Prostate gland (tissue), 2 donors: ENCODE results near the gene CIRBP. TPM values are rescaled to one million over a fixed set of nuclear protein-coding genes. Genes with fewer than 3 reads are reported as not detected.
A peak's percentile ranks its signal among the peaks of the same experiment; 100 is the strongest.

Source experiments
- DNase-seq: peaks from one replicate; pipeline ENCODE4 v3.0.0-alpha.2; 2019; ENCODE audit warnings: low spot score
- H3K27ac ChIP-seq, 2 donors: fragments of 200-600 bp; sonication (generic); 2 replicates each; pipeline ENCODE4 v1.5.1; 2017 to 2019
- H3K27me3 ChIP-seq: fragments of 200-600 bp; sonication (generic); replicated peaks from 2 replicates; pipeline ENCODE4 v1.5.1; 2019; ENCODE audit not compliant: insufficient read depth
- H3K36me3 ChIP-seq, 2 donors: fragments of 200-600 bp; sonication (generic); 1 replicate in 1 of 2; 2 replicates in 1 of 2; pipeline versions ENCODE4 v1.5.1 to v1.8.1; 2017 to 2019
- H3K4me1 ChIP-seq: fragments of 200-600 bp; sonication (generic); replicated peaks from 2 replicates; pipeline ENCODE4 v1.5.1; 2019
- H3K4me3 ChIP-seq, 2 donors: fragments of 200-600 bp; sonication (generic); 2 replicates each; pipeline ENCODE4 v1.5.1; 2017 to 2019
- H3K9me3 ChIP-seq: fragments of 200-600 bp; sonication (generic); 2 replicates; pipeline ENCODE4 v1.5.1; 2017
- CTCF ChIP-seq, 4 experiments: fragments of 200-600 bp in 2 of 4; fragments of 450-650 bp in 2 of 4; sonication (generic) in 2 of 4; IDR thresholded peaks; 1 replicate in 3 of 4; 2 replicates in 1 of 4; pipeline ENCODE4 v1.5.1; 2016 to 2019; ENCODE audit warnings: antibody characterized with exemption in 4 of 4, mild to moderate bottlenecking in 2 of 4, moderate library complexity in 2 of 4
- POLR2A ChIP-seq: fragments of 450-650 bp; IDR thresholded peaks from one replicate; pipeline ENCODE4 v1.6.1; 2016; ENCODE audit warnings: antibody characterized with exemption, mild to moderate bottlenecking
- POLR2AphosphoS5 ChIP-seq: sonication (generic); formaldehyde crosslinking; IDR thresholded peaks from one replicate; pipeline ENCODE4 v1.6.1; 2017; ENCODE audit warnings: antibody characterized with exemption
- WGBS: methylation state at CpG from one replicate; pipeline ENCODE4 v1.1.5; 2018; 5-methylcytosine and 5-hydroxymethylcytosine counted together
- intact Hi-C: fragments of 100-400 bp; cut with DNase I; formaldehyde crosslinking; loops from one replicate; pipeline ENCODE4 v1.14.2; 2022
- total RNA-seq, 2 donors: library from RNA; depleted of rRNA; stranded (reverse); fragments of >200 nt; gene quantifications; one replicate each; pipeline ENCODE4 v1.1.0, GENCODE V29; 2016

Gene CIRBP
- total RNA-seq, 2 donors from 2014 or later: 753 to 863 TPM

DNA sequence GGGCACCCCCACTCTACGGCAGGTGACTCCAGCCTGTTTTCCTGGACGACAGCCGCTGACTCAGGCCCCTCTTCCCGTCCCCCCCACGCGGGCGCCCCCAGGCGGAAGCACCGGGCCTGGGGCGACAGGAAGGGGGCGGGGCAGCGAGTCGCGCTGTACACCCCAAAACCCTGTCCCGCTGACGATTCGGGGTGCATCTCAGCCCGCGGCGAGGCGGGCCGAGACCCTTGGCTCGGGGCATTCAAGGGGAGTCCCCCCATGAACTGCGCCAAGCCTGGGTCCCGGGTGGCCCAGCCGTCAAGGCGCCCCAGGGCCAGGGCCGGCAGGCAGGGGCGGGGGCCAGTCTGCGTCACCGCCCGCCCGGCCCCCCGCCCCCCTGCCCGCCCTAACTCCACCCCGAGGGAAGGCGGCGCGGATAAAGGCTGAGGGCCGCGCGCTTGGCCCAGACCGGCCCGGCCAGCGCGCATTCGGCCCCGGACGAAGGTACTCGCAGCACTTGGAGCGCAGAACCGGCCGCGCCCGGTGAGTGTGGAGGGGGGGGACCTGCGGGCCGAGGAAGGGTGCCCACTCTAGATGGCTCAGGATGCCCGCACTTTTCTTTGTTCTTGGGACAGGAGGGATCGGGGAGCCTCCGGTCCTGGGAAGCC lies 20.9 kb upstream of the CIRBP start, which contains the start of gene MIDN:
MIDN (plus strand) TSS at position 445 of the 647 bp plus-strand sequence. CDS start 1,714 bp downstream, outside the sequence.
- peaks cover 40% of the 10 kb centered on the region for H3K4me1 ChIP-seq
- H3K27ac ChIP-seq: peak within 1 kb of the TSS; percentile 100
- intact Hi-C loops: loop anchor here (10.0 kb wide), 1 partner anchor 213 kb away; no protein-coding TSS in a partner anchor
- WGBS: 4% methylated on average over 16 of the region's 60 CpGs
- H3K4me3 ChIP-seq: peak within 1 kb of the TSS; percentile 87 to 95
- no peaks in the 10 kb centered on the region for H3K27me3 ChIP-seq
- no peaks in the 10 kb centered on the region for H3K36me3 ChIP-seq
- peak in 1 of 4 experiments; percentile 40 for TF ChIP-seq CTCF (IDR thresholded peaks at IDR 0.05)
- peak; percentile 88 for TF ChIP-seq POLR2A
- TF ChIP-seq POLR2AphosphoS5: peak; percentile 60
- no peaks in the 10 kb centered on the region for H3K9me3 ChIP-seq
- DNase-seq: peak; percentile 79

- WGBS: 0% methylated on average over 42 of the region's 74 CpGs
Observed at GRCh38 chr19:1248786-1249297, 20.3 kb upstream of the CIRBP start.

GRCh38 chr19:1249298-1249989 lies 19.7 kb upstream of the CIRBP start:
- intact Hi-C loops: loop anchor here (10.0 kb wide), 1 partner anchor 215 kb away; no protein-coding TSS in a partner anchor
- no peaks in the 10 kb centered on the region for H3K27me3 ChIP-seq

More at GRCh38 chr19:1248786-1249297, 20.3 kb upstream of the CIRBP start:
- H3K27ac ChIP-seq: peak overlapping the region; percentile 100
- no peak for TF ChIP-seq POLR2AphosphoS5
- TF ChIP-seq POLR2A: no peak
- peak; percentile 90 to 99 (median 97) for TF ChIP-seq CTCF (IDR thresholded peaks at IDR 0.05)
- peaks cover 41% of the 10 kb centered on the region for H3K4me1 ChIP-seq
- H3K27me3 ChIP-seq: no peaks in the 10 kb centered on the region
- intact Hi-C loops: loop anchor here (10.0 kb wide), 1 partner anchor 214 kb away; no protein-coding TSS in a partner anchor
- H3K36me3 ChIP-seq: no peaks in the 10 kb centered on the region
- DNase-seq: peak; percentile 71
- peak overlapping the region; percentile 87 to 95 for H3K4me3 ChIP-seq
- no peaks in the 10 kb centered on the region for H3K9me3 ChIP-seq

GRCh38 chr19:1249990-1250436 lies 19.1 kb upstream of the CIRBP start:
- Histone ChIP-seq H3K36me3 (peaks cover 6 to 11% of the 10 kb centered on the region in 2 donors), H3K27ac (peak overlapping the region; percentile 97 to 100), H3K4me3 (peak overlapping the region; percentile 87 to 95), H3K4me1 (peaks cover 43% of the 10 kb centered on the region), H3K9me3 (no peaks in the 10 kb centered on the region), H3K27me3 (no peaks in the 10 kb centered on the region)
- DNase-seq: no peak
- under 1% methylated on average over 34 of the region's 67 CpGs for WGBS
- TF ChIP-seq POLR2A: no peak
- peak in 2 of 4 experiments; percentile 19 to 20 for TF ChIP-seq CTCF (IDR thresholded peaks at IDR 0.05)
- TF ChIP-seq POLR2AphosphoS5: no peak
- intact Hi-C loops: loop anchor here (10.0 kb wide), 1 partner anchor 215 kb away; no protein-coding TSS in a partner anchor

More at GRCh38 chr19:1249298-1249989, 19.7 kb upstream of the CIRBP start:
- Histone ChIP-seq H3K4me3 (peak overlapping the region; percentile 87 to 95), H3K4me1 (peaks cover 42% of the 10 kb centered on the region), H3K27ac (peak overlapping the region; percentile 100), H3K9me3 (no peaks in the 10 kb centered on the region), H3K36me3 (peaks cover 3 to 6% of the 10 kb centered on the region in 2 donors)
- TF ChIP-seq POLR2AphosphoS5: peak; percentile 85
- peak; percentile 92 for TF ChIP-seq POLR2A
- TF ChIP-seq CTCF (IDR thresholded peaks at IDR 0.05): peak in 1 of 4 experiments; percentile 26
- DNase-seq: peak; percentile 96
- under 1% methylated on average over 43 of the region's 102 CpGs for WGBS
